Posterior cingulate gyrus (tissue), 11 donors: ENCODE data around the gene IL6R.

ENCODE experiments used
- DNase-seq, 10 donors: peaks; one replicate each; pipeline versions ENCODE4 v3.0.0 to v3.0.0-alpha.2; 2020 to 2021; ENCODE audit warnings: mixed read lengths in 3 of 10
- intact Hi-C: fragments of 100-400 bp; cut with DNase I; formaldehyde crosslinking; loops from one replicate; pipeline ENCODE4 v1.15.1; 2023

Gene IL6R

DNA sequence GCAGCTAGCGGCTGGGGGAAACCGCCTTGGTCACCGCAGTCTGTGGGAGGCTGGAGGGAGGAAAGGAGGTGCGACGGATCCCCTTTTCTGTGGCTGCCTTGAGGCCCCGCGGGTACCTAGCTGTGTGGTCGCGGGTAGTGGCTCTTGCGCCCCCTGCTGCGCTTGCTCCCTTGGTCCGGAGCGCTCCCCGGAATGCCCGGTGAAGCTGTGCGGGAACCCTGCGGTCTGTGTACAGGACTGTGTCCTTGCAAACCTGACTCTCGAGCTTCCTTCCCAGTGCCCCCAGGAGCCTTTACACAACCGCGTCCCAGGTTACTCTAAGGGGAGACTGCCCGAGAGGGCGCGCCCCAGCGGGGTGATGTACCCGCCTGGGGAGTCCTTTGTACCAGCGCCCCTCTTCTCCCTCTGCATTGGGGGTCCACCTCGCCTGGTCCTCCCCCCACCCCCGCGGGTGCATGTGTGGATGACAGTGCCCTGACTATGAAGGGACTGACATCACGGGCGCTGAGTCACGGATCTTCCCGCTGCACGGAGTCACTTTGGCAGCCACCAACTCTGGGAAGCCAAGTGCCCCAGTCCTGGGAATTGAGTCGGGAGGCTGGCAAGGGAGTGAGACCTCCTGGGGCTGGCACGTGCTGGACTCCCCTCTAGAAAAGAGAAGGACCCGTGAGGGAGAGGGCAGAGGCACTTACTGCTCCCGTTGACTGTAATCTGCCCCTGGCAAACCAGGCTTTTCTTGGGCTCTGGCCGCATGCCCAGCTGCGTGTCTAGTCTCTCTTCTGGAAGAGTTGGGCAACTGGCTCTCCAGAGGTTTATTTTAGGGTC, 816 bp downstream of the IL6R start:
- intact Hi-C loops: loop anchor here (10.0 kb wide), 2 partner anchors 59 to 81 kb away; partner anchors contain the start of genes AQP10 and ATP8B2

DNA sequence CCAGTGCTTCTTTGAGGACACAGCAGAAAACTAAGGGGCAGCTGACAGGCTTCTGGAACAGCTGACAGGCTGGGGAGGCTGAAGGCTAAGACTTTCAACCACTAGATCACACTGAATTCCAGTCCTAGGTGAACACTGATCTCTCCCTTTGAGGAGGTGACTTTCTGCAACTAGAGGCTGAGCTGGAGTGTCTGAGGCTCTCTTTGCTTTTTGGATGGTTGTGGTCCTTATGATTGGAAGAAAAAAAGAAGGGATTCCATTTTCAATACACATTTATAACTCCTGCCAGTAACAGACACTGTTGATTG, 1.4 kb downstream of the IL6R start:
- intact Hi-C loops: loop anchor here (10.0 kb wide), 2 partner anchors 58 to 82 kb away; partner anchors contain the start of genes AQP10 and ATP8B2
- DNase-seq: no peak

More for the DNA sequence above, 816 bp downstream of the IL6R start:
- DNase-seq: peak; percentile 48 to 94 (median 70)

GRCh38 chr1:154406886-154407197, 1.7 kb downstream of the IL6R start:
- DNase-seq: peak in 1 of 10 donors; percentile 57
- intact Hi-C loops: loop anchor here (10.0 kb wide), 2 partner anchors 58 to 82 kb away; partner anchors contain the start of genes AQP10 and ATP8B2

DNA sequence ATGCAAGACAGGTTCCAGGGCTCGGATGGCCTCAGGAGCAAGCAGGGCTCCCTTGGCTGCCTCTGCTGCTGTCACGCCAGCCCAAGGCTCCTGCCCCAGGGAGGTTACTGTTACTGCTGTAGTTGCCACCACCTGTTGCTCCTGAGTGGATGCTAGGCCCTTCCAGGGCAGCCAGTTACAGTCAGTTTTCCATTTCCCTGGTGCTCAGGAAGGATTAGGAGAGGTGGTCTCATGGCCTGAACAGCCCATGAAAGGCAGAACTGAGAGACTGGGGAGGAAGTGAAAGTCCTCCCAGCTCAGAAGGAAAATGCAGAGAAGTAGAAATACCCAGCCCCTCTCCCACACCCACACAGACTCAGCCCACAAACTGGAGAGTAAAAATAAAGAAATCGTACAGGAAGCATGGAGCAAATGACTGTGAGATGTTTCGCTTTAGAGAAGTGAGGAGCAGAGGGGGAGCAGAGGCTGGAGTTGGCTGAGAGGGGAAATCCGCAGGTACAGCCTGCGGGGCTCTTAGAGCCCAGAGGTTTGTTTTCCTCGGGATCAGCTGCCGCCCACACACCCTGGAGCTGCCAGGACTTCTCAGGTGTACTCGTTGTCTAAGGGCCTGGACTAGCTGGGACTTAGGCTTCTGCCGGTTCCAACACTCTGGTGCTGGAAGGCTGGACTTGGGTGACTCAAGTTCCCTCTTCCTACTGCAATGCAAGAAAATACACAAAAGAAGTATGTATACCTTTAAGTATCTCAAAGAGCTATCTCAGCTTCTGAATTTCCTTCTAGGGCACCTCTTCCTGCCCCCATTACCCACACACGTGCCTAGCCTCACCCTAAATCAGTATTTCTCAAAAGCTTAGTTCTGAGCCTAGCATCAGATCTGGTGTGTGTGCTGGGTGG, 2.3 kb downstream of the IL6R start:
- intact Hi-C loops: loop anchor here (10.0 kb wide), 2 partner anchors 57 to 83 kb away; partner anchors contain the start of genes AQP10 and ATP8B2
- no peak for DNase-seq

DNA sequence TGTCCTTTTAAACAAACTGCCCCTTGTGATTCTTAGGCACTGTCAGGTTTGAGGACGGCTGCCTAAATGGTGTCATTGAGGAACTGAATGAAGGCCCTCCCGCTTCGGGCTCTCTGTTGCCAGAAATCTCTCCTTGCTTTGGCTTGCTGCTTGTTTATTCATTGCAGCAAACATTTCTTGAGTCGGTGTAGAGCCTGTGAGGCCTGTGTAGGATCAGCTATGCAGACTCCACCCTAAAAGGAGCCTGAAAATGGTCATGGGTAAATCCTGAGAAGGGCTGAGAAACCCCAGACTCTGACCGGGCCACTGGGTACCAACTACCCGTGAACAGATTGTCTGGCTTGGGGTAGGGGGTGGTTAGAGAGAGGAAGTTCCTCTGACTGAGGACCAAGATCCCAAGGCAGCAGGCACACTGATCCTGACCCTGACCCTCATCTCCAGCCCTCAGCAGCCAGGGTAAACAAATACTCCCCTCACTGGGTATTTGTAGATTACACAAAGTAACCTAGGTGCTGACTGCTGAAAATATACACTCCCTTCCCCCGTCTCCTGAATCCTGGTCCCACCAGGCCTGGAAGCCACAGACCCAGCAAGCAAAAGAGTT, 3.1 kb downstream of the IL6R start:
- intact Hi-C loops: loop anchor here (10.0 kb wide), 2 partner anchors 57 to 83 kb away; partner anchors contain the start of genes AQP10 and ATP8B2

GRCh38 chr1:154410185-154410827, 5.2 kb downstream of the IL6R start:
- DNase-seq: peak in 1 of 10 donors; percentile 8
- intact Hi-C loops: no loop called here

More for the DNA sequence above, 3.1 kb downstream of the IL6R start:
- no peak for DNase-seq

DNA sequence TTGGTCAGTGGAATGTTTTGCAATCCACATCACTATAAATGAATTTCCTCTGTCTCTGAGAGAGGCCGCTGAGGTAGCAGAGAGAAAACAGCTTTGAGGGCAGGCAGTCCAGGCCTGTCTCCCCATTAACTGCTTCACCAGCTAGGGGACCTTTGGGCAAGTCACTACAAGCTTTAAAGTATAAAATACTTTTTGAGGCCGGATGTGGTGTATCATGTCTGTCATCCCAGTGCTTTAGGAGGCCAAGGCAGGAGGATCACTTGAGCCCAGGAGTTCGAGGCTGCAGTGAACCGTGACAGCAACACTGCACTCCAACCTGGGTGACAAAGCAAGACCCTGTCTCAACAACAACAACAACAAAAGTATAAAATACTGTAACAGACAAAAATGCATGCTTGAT, 6.4 kb downstream of the IL6R start:
- intact Hi-C loops: no loop called here

GRCh38 chr1:154413177-154413783, 8.1 kb downstream of the IL6R start:
- peak in 2 of 10 donors; percentile 5 to 29 for DNase-seq
- intact Hi-C loops: no loop called here

More for the DNA sequence above, 6.4 kb downstream of the IL6R start:
- DNase-seq: peak in 1 of 10 donors; percentile 37

GRCh38 chr1:154414606-154415005, 9.5 kb downstream of the IL6R start:
- intact Hi-C loops: no loop called here
- DNase-seq: peak in 2 of 10 donors; percentile 64 to 73

DNA sequence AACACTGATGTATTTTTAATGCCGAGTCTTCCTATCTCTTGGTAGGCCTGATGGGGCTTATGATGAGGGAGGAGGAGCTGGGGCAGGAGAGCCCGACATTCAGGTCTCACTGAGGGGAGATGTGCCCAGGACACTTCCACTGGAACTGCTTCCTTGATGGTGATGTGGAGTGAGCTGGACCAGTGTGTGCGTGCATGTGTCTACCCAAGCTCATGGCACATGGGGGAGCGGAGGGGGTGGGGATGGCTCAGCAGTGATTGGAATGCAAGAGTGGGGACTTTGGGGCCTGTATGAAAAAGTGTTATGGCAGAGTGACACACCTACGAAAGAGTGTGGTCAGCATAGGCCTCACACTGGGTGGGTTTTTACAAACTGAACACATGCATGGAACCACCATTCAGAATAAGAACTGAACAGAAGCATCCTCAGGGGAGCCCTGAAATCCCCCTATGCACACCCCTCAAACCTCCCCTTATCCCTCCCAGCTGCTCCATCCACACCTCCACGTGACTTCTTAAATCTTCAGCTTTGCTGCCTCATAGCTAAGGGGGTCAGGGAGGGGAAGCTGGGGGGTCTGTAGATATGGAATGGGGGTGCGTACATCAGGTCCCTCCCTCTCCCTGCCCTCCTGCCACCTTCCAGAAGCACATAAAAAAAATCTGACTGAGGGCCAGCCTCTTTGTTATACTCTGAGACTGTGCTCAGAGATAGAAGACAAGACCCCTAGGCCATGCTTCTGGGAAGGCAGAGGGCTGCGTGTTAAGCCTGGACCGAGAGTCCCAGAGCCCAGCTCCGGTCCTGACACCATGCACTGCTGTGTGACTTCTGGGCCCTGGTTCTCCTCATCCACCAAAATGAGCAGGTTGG, 11.6 kb downstream of the IL6R start:
- intact Hi-C loops: no loop called here
- DNase-seq: peak in 2 of 10 donors; percentile 13 to 28

DNA sequence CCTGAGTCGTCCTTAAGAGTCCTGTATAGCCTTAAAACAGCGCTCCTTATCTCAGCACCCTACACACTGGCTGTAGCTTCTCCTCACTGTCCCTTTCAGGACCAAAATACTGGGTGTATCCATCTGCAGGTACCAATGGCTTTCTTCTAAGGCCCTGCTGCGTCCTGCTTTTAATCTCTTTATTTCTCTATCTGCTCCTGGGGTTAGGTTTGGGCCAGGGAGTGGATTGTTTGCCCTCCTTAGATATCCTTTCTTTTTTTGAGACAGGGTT, 12.1 kb downstream of the IL6R start:
- no peak for DNase-seq
- intact Hi-C loops: no loop called here

GRCh38 chr1:154418062-154418921, 13.1 kb downstream of the IL6R start:
- intact Hi-C loops: no loop called here
- DNase-seq: peak in 2 of 10 donors; percentile 45 to 50

- intact Hi-C loops: no loop called here
These were observed 13.9 kb downstream of the IL6R start for GRCh38 chr1:154418923-154419619.

DNA sequence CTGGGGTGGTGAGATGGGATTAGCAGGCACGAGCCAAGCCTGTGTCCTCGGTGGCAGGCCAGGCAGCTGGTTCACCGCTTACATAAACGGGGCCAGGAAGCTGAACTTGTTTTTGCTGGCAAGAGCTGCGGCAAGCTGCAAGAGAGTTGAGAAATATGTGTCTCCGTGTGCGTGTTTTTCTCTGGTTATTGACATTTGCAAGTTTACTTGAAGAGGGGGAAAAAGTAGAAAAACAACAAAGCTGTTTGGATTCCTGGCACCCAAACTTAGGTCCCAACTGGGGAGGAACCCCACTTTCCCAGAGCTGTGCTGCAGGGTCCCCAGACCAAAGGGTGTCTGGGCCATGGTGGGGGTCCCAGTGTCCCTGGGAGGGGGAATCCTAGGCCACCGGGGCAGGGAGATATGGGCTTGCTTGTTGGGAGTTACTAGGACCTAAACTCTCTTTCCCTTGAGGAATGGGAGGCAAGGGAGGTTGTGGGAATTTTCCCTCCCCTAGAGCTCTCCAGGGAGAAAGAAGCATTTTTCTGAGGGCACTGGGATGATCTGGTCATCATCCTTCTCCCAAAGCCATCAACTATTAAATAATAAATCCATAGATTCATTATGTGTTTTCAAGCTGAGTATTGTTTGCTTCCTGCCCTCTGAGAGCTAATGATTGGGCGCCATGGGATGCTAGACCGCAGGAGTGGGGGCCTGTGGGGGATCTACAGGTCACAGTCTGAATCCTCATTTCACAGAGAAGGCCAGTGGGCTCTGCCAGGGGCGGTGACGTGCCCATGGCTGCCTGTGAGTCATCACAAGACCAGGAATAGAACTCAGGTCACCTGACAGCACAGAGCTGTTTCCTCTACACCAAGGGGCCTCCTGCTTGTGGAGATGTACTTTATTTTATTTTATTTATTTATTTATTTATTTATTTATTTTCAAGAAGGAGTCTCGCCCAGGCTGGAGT, 14.8 kb downstream of the IL6R start:
- intact Hi-C loops: no loop called here
- peak; percentile 56 to 96 (median 78) for DNase-seq

More at GRCh38 chr1:154418923-154419619, 13.9 kb downstream of the IL6R start:
- peak in 2 of 10 donors; percentile 5 to 13 for DNase-seq

- intact Hi-C loops: no loop called here
- peak in 2 of 10 donors; percentile 30 to 35 for DNase-seq
These were observed 16.1 kb downstream of the IL6R start for GRCh38 chr1:154420961-154421924.
